ENCODE data around the gene PPP1CA.

DNA sequence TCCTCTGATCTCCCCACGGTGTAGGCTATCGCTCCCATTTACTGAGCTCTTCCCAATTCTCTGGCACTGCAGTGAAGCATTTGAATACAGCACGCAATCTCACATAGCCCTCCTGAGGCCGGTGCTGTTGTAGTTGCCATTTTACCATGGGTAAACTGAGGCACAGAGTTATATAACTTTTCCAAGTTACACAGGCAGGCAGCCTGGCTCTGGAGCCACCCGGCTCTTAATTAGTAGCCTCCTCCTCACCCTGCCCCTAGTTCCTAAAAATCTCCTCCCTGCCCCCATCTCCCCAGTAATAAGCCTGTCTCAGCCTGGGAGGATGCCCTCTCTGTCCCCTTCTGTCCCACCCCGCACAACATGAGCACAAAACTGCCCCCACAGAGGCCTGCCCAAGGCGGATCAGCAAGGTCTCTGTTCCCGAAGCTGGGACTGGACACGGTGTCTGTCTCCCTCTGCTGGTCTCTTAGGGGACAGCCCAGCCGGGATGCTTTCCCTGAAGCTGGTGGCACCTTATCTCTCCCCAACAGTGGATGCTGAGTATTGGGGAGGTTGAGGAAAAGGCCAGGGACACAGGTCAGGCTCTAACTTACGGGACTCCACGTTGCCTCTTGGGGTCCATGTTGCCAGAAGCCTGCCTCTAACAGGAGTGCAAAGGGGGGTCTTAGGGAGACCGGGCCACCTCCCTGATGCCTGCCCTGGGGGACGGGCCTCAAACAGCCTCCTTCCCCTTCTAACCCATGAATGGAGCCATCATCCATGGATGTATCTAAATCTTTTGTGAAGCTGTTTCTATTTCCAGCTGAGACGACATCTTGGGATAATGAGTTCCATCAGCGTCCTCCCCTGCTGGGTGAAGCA is 19.2 kb downstream of the PPP1CA start:
- no peak for TF ChIP-seq POLR2A (IDR thresholded peaks at IDR 0.05)
- TF ChIP-seq, protein P1, sequence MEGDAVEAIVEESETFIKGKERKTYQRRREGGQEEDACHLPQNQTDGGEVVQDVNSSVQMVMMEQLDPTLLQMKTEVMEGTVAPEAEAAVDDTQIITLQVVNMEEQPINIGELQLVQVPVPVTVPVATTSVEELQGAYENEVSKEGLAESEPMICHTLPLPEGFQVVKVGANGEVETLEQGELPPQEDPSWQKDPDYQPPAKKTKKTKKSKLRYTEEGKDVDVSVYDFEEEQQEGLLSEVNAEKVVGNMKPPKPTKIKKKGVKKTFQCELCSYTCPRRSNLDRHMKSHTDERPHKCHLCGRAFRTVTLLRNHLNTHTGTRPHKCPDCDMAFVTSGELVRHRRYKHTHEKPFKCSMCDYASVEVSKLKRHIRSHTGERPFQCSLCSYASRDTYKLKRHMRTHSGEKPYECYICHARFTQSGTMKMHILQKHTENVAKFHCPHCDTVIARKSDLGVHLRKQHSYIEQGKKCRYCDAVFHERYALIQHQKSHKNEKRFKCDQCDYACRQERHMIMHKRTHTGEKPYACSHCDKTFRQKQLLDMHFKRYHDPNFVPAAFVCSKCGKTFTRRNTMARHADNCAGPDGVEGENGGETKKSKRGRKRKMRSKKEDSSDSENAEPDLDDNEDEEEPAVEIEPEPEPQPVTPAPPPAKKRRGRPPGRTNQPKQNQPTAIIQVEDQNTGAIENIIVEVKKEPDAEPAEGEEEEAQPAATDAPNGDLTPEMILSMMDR (IDR thresholded peaks at IDR 0.05): peak; percentile 92 to 98 (median 97)
